ENCODE results near the gene NGDN. TPM values are rescaled to one million over a fixed set of nuclear protein-coding genes. Genes with fewer than 3 reads are reported as not detected.

The NGDN gene
- total RNA-seq, 1 experiment from 2014 or later, result 42.0 TPM

- no peak for ATAC-seq
- ChIA-PET RAD21 (ENCODE audit: low non-redundant PET in 1 of 2, low total read pairs in 2 of 2, uncharacterized antibody in 2 of 2, unreplicated experiment in 2 of 2) (no interaction called here), POLR2A (no interaction called here), CTCF (no interaction called here)
- H3K4me1 ChIP-seq (ENCODE audit: control insufficient read depth in 1 of 2, insufficient read depth in 2 of 2, low read length in 2 of 2), result no peaks in the 10 kb centered on the region
- H3K4me2 ChIP-seq (ENCODE audit: low read length), result no peak overlapping the region
- no peak overlapping the region for H3K9ac ChIP-seq (ENCODE audit: low read length)
- no peak overlapping the region for H3K27ac ChIP-seq (ENCODE audit: low read depth, low read length)
- H3K9me2 ChIP-seq (ENCODE audit: insufficient read depth), result no peaks in the 10 kb centered on the region
- H3K36me3 ChIP-seq (ENCODE audit: control insufficient read depth in 1 of 2, insufficient read depth in 2 of 2, low read length in 2 of 2), result peaks cover 0 to 3% of the 10 kb centered on the region in 2 experiments; a peak in 2 of 4 replicates
- H4K20me1 ChIP-seq (ENCODE audit: insufficient read depth), result no peaks in the 10 kb centered on the region
- no peak overlapping the region for H3K4me3 ChIP-seq (replicated peaks in 1 of 2; ENCODE audit: low read depth in 1 of 2, low read length in 2 of 2)
- TF ChIP-seq JUND (IDR thresholded peaks at IDR 0.05), result no peak
- TF ChIP-seq EGR1 (IDR thresholded peaks at IDR 0.05; ENCODE audit: low read depth), result no peak
- no peak for TF ChIP-seq ZNF274 (IDR thresholded peaks at IDR 0.05; ENCODE audit: low read depth, low read length)
- no peak for TF ChIP-seq CEBPB (IDR thresholded peaks at IDR 0.05; ENCODE audit: low read depth)
- TF ChIP-seq EZH2phosphoT487 (IDR thresholded peaks at IDR 0.05; ENCODE audit: borderline replicate concordance), result no peak
- no peak for TF ChIP-seq POLR2A (IDR thresholded peaks at IDR 0.05; ENCODE audit: borderline replicate concordance, extremely low read depth, insufficient read depth, insufficient read length)
- TF ChIP-seq POLR2AphosphoS5 (IDR thresholded peaks at IDR 0.05; ENCODE audit: low read depth, low read length), result no peak
- no peak overlapping the region for H2AFZ ChIP-seq (ENCODE audit: low read depth, low read length, poor library complexity, severe bottlenecking)
- no TSS peak for BruUV-seq (replicated peaks)
- intact Hi-C loops (cut with micrococcal nuclease), result no loop called here
- no peaks in the 10 kb centered on the region for H3K79me2 ChIP-seq (ENCODE audit: insufficient read depth, low read length)
- no peaks in the 10 kb centered on the region for H3K27me3 ChIP-seq (ENCODE audit: insufficient read depth, low read length)
- no peak for DNase-seq (ENCODE audit: low read depth, low spot score)
- no peaks in the 10 kb centered on the region for H3K9me3 ChIP-seq (ENCODE audit: control insufficient read depth in 1 of 2, insufficient read depth in 1 of 2, low read depth in 1 of 2, low read length in 2 of 2)
Measured at GRCh38 chr14:23492618-23493272, 23.2 kb downstream of the NGDN start.

DNA sequence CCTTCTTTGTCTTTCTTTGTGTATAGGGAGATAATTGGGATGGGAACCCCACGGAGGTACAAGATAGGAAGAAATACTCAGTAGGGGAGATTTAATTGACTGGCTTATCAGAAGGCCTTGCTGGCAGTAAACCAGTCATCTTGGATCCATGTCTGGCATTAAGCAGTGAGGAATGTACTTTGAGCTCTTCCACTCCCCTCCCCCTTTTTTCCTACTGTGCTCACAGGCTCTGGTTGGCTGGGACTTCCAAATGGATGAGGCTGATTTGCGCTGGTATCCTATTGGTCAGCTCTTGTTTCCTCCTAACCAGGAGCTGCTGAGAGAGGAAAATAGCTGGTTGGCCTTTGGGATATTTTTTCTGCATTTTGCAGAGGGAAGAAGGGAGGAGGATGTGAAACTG lies 24.7 kb downstream of the NGDN start:
- RAD21 ChIA-PET (ENCODE audit: low non-redundant PET in 1 of 2, low total read pairs in 2 of 2, uncharacterized antibody in 2 of 2, unreplicated experiment in 2 of 2), result no interaction called here
- CTCF ChIA-PET, result no interaction called here

More for the DNA sequence above, 24.7 kb downstream of the NGDN start:
- H4K20me1 ChIP-seq (ENCODE audit: insufficient read depth), result no peaks in the 10 kb centered on the region
- no peak overlapping the region for H3K27ac ChIP-seq (ENCODE audit: low read depth, low read length)
- no peaks in the 10 kb centered on the region for H3K9me3 ChIP-seq (ENCODE audit: control insufficient read depth in 1 of 2, insufficient read depth in 1 of 2, low read depth in 1 of 2, low read length in 2 of 2)
- TF ChIP-seq FOSL1 (IDR thresholded peaks at IDR 0.05; ENCODE audit: low read depth), result no peak
- no TSS peak for BruUV-seq (replicated peaks)
- H2AFZ ChIP-seq (ENCODE audit: low read depth, low read length, poor library complexity, severe bottlenecking), result no peak overlapping the region
- H3K4me2 ChIP-seq (ENCODE audit: low read length), result no peak overlapping the region
- H3K9me2 ChIP-seq (ENCODE audit: insufficient read depth), result no peaks in the 10 kb centered on the region
- no peak overlapping the region for H3K4me3 ChIP-seq (replicated peaks in 1 of 2; ENCODE audit: low read depth in 1 of 2, low read length in 2 of 2)
- no peak overlapping the region for H3K9ac ChIP-seq (ENCODE audit: low read length)
- ATAC-seq (no peak), DNase-seq (ENCODE audit: low read depth, low spot score) (no peak)
- H3K36me3 ChIP-seq (ENCODE audit: control insufficient read depth in 1 of 2, insufficient read depth in 2 of 2, low read length in 2 of 2), result no peaks in the 10 kb centered on the region; a peak in 1 of 4 replicates
- H3K79me2 ChIP-seq (ENCODE audit: insufficient read depth, low read length), result no peaks in the 10 kb centered on the region
- POLR2A ChIA-PET, result no interaction called here
- intact Hi-C loops (cut with micrococcal nuclease), result no loop called here
- no peaks in the 10 kb centered on the region for H3K4me1 ChIP-seq (ENCODE audit: control insufficient read depth in 1 of 2, insufficient read depth in 2 of 2, low read length in 2 of 2)
- H3K27me3 ChIP-seq (ENCODE audit: insufficient read depth, low read length), result no peaks in the 10 kb centered on the region

Data from HCT116 (cell line).